Skeletal muscle tissue (tissue), 4 donors: Measurements from ENCODE around the gene BRPF1. TPM values are rescaled to one million over a fixed set of nuclear protein-coding genes. Genes with fewer than 3 reads are reported as not detected.

Experiments
- H3K27ac ChIP-seq: one replicate; pipeline ENCODE4 v1.7.0; 2013; ENCODE audit warnings: mild to moderate bottlenecking, low read depth, low read length, inconsistent platforms
- H3K27me3 ChIP-seq, 3 donors: one replicate each; pipeline ENCODE4 v1.7.0; 2013; ENCODE audit warnings: low read length in 3 of 3; ENCODE audit not compliant: control insufficient read depth in 3 of 3, insufficient read depth in 3 of 3
- H3K36me3 ChIP-seq, 3 donors: one replicate each; pipeline ENCODE4 v1.7.0; 2013; ENCODE audit warnings: low read length in 3 of 3; ENCODE audit not compliant: control insufficient read depth in 3 of 3, insufficient read depth in 3 of 3
- H3K4me1 ChIP-seq, 3 donors: one replicate each; pipeline ENCODE4 v1.7.0; 2013; ENCODE audit warnings: low read length in 3 of 3, mild to moderate bottlenecking in 3 of 3; ENCODE audit not compliant: control insufficient read depth in 3 of 3, insufficient read depth in 3 of 3
- H3K4me3 ChIP-seq, 3 donors: one replicate each; pipeline ENCODE4 v1.7.0; 2013; ENCODE audit warnings: low read length in 3 of 3
- H3K9ac ChIP-seq, 3 donors: one replicate each; pipeline ENCODE4 v1.7.0; 2013; ENCODE audit warnings: low read length in 3 of 3, mild to moderate bottlenecking in 3 of 3, moderate library complexity in 2 of 3, low read depth in 1 of 3
- H3K9me3 ChIP-seq, 3 donors: one replicate each; pipeline ENCODE4 v1.7.0; 2013; ENCODE audit warnings: low read length in 3 of 3; ENCODE audit not compliant: control insufficient read depth in 3 of 3
- total RNA-seq: library from RNA; depleted of rRNA; stranded (reverse); fragments of >200 nt; gene quantifications from one replicate; pipeline ENCODE4 v1.2.3, GENCODE V29; 2014
- donor health status: Osteomylitis.

The BRPF1 gene
- total RNA-seq, 1 donor from 2014 or later = 10.4 TPM

GRCh38 chr3:9689757-9690156, 41.8 kb upstream of the BRPF1 start:
- H3K9me3 ChIP-seq = no peaks in the 10 kb centered on the region
- peaks cover 76 to 91% (median 88%) of the 10 kb centered on the region in 3 donors for H3K36me3 ChIP-seq
- no peak overlapping the region for H3K9ac ChIP-seq

GRCh38 chr3:9690451-9691450, 40.8 kb upstream of the BRPF1 start:
- H3K4me3 ChIP-seq = no peak overlapping the region
- H3K9ac ChIP-seq = no peak overlapping the region
- H3K36me3 ChIP-seq = peaks cover 73 to 90% (median 85%) of the 10 kb centered on the region in 3 donors
- no peaks in the 10 kb centered on the region for H3K4me1 ChIP-seq
- no peaks in the 10 kb centered on the region for H3K27me3 ChIP-seq
- no peaks in the 10 kb centered on the region for H3K9me3 ChIP-seq
- H3K27ac ChIP-seq = no peak overlapping the region

More at GRCh38 chr3:9689757-9690156, 41.8 kb upstream of the BRPF1 start:
- Histone ChIP-seq H3K4me1 (no peaks in the 10 kb centered on the region), H3K27me3 (no peaks in the 10 kb centered on the region), H3K27ac (no peak overlapping the region), H3K4me3 (no peak overlapping the region)

- Histone ChIP-seq H3K27me3 (no peaks in the 10 kb centered on the region), H3K36me3 (peaks cover 67 to 81% (median 78%) of the 10 kb centered on the region in 3 donors), H3K9ac (no peak overlapping the region), H3K4me3 (no peak overlapping the region), H3K27ac (no peak overlapping the region), H3K4me1 (peaks cover 0 to 2% (median 2%) of the 10 kb centered on the region in 3 donors), H3K9me3 (no peaks in the 10 kb centered on the region)
Measured at GRCh38 chr3:9691636-9692035, 39.9 kb upstream of the BRPF1 start.

GRCh38 chr3:9692416-9692815, 39.1 kb upstream of the BRPF1 start:
- Histone ChIP-seq H3K9ac (no peak overlapping the region), H3K36me3 (peaks cover 71 to 86% (median 83%) of the 10 kb centered on the region in 3 donors), H3K9me3 (no peaks in the 10 kb centered on the region), H3K4me3 (no peak overlapping the region), H3K27me3 (no peaks in the 10 kb centered on the region), H3K4me1 (peaks cover 0 to 6% (median 5%) of the 10 kb centered on the region in 3 donors), H3K27ac (no peak overlapping the region)

- Histone ChIP-seq H3K4me1 (peaks cover 0 to 6% (median 5%) of the 10 kb centered on the region in 3 donors), H3K27ac (no peak overlapping the region), H3K36me3 (peaks cover 67 to 78% (median 77%) of the 10 kb centered on the region in 3 donors), H3K4me3 (no peak overlapping the region), H3K9ac (peak overlapping the region in 1 of 3 donors; percentile 25), H3K27me3 (no peaks in the 10 kb centered on the region), H3K9me3 (no peaks in the 10 kb centered on the region)
Measured at GRCh38 chr3:9695345-9695744, 36.2 kb upstream of the BRPF1 start.

- H3K9me3 ChIP-seq = no peaks in the 10 kb centered on the region
- H3K27me3 ChIP-seq = no peaks in the 10 kb centered on the region
- peaks cover 64 to 74% (median 73%) of the 10 kb centered on the region in 3 donors for H3K36me3 ChIP-seq
- H3K4me3 ChIP-seq = no peak overlapping the region
- H3K27ac ChIP-seq = no peak overlapping the region
- peak overlapping the region in 1 of 3 donors; percentile 25 for H3K9ac ChIP-seq
- peaks cover 0 to 6% (median 5%) of the 10 kb centered on the region in 3 donors for H3K4me1 ChIP-seq
Measured at GRCh38 chr3:9695746-9696145, 35.8 kb upstream of the BRPF1 start.

GRCh38 chr3:9696480-9697220, 34.9 kb upstream of the BRPF1 start:
- Histone ChIP-seq H3K27me3 (no peaks in the 10 kb centered on the region), H3K27ac (no peak overlapping the region), H3K9me3 (no peaks in the 10 kb centered on the region), H3K4me1 (peaks cover 0 to 6% (median 5%) of the 10 kb centered on the region in 3 donors), H3K9ac (no peak overlapping the region), H3K36me3 (peaks cover 58 to 73% (median 67%) of the 10 kb centered on the region in 3 donors), H3K4me3 (no peak overlapping the region)

GRCh38 chr3:9697892-9698291, 33.6 kb upstream of the BRPF1 start:
- H3K27ac ChIP-seq = no peak overlapping the region
- H3K9me3 ChIP-seq = no peaks in the 10 kb centered on the region
- peaks cover 55 to 68% (median 66%) of the 10 kb centered on the region in 3 donors for H3K36me3 ChIP-seq
- H3K27me3 ChIP-seq = no peaks in the 10 kb centered on the region
- peaks cover 0 to 6% (median 5%) of the 10 kb centered on the region in 3 donors for H3K4me1 ChIP-seq
- no peak overlapping the region for H3K4me3 ChIP-seq
- no peak overlapping the region for H3K9ac ChIP-seq

- Histone ChIP-seq H3K4me1 (peaks cover 0 to 6% (median 5%) of the 10 kb centered on the region in 3 donors), H3K4me3 (no peak overlapping the region), H3K9ac (no peak overlapping the region), H3K27ac (no peak overlapping the region), H3K9me3 (no peaks in the 10 kb centered on the region), H3K36me3 (peaks cover 58 to 64% (median 62%) of the 10 kb centered on the region in 3 donors), H3K27me3 (peaks cover 0 to under 1% (median 0%) of the 10 kb centered on the region in 3 donors)
Measured at GRCh38 chr3:9698293-9698692, 33.2 kb upstream of the BRPF1 start.
